Loucy (cell line): ENCODE measurements around the gene AK3.

Experiments
- H2AFZ ChIP-seq: fragments of 200-600 bp; sonication (generic); 2 replicates; pipeline ENCODE4 v1.6.0; 2016; ENCODE audit warnings: antibody characterized with exemption, mild to moderate bottlenecking, low read length, moderate library complexity
- H3F3A ChIP-seq: fragments of 200-600 bp; 2 replicates; pipeline ENCODE4 v1.6.0; 2016; ENCODE audit warnings: antibody characterized with exemption, low read depth, mild to moderate bottlenecking
- H3K27me3 ChIP-seq: fragments of 200-600 bp; sonication (generic); 2 replicates; pipeline ENCODE4 v1.6.1; 2014; ENCODE audit warnings: low read length, mild to moderate bottlenecking; ENCODE audit not compliant: insufficient read depth, poor library complexity, severe bottlenecking
- H3K36me3 ChIP-seq: fragments of 200-600 bp; sonication (generic); 2 replicates; pipeline ENCODE4 v1.6.1; 2016; ENCODE audit warnings: low read length; ENCODE audit not compliant: insufficient read depth
- H3K4me1 ChIP-seq: fragments of 200-600 bp; sonication (generic); 2 replicates; pipeline ENCODE4 v1.5.1; 2014; ENCODE audit warnings: low read length, mild to moderate bottlenecking; ENCODE audit not compliant: insufficient read depth, poor library complexity, severe bottlenecking
- H3K4me2 ChIP-seq: fragments of 200-600 bp; sonication (generic); 2 replicates; pipeline ENCODE4 v1.6.0; 2014; ENCODE audit warnings: antibody characterized with exemption, low read length, low read depth, mild to moderate bottlenecking; ENCODE audit not compliant: poor library complexity, severe bottlenecking
- H3K4me3 ChIP-seq: fragments of 200-600 bp; sonication (generic); 2 replicates; pipeline ENCODE4 v1.5.1; 2014; ENCODE audit warnings: low read length, mild to moderate bottlenecking, mixed read lengths; ENCODE audit not compliant: poor library complexity, severe bottlenecking
- H3K79me2 ChIP-seq: fragments of 200-600 bp; sonication (generic); 2 replicates; pipeline ENCODE4 v1.6.1; 2014; ENCODE audit warnings: low read length; ENCODE audit not compliant: insufficient read depth
- H3K9ac ChIP-seq: fragments of 200-600 bp; sonication (generic); 2 replicates; pipeline ENCODE4 v1.6.0; 2014; ENCODE audit warnings: mild to moderate bottlenecking, low read depth, low read length, moderate library complexity; ENCODE audit not compliant: poor library complexity, severe bottlenecking
- H3K9me2 ChIP-seq: fragments of 200-600 bp; sonication (generic); replicated peaks from 2 replicates; pipeline ENCODE4 v1.6.1; 2016; ENCODE audit warnings: low read depth, low read length, mixed read lengths
- H3K9me3 ChIP-seq: fragments of 200-600 bp; sonication (generic); 2 replicates; pipeline ENCODE4 v1.6.1; 2014; ENCODE audit warnings: mild to moderate bottlenecking, antibody characterized with exemption, low read length, low read depth; ENCODE audit not compliant: insufficient read depth
- H4K20me1 ChIP-seq: fragments of 200-600 bp; sonication (generic); 2 replicates; pipeline ENCODE4 v1.6.0; 2014; ENCODE audit warnings: antibody characterized with exemption, low read length, mild to moderate bottlenecking; ENCODE audit not compliant: insufficient read depth, poor library complexity, severe bottlenecking
- EZH2phosphoT487 ChIP-seq: fragments of 200-600 bp; IDR thresholded peaks from 2 replicates; pipeline ENCODE4 v1.6.1; 2018; ENCODE audit warnings: antibody characterized with exemption, mild to moderate bottlenecking, moderate library complexity, borderline replicate concordance
- TF ChIP-seq, protein P1 (sequence below): fragments of 200-600 bp; sonication (generic); conservative IDR thresholded peaks from 2 replicates; pipeline ENCODE4 v1.5.1; 2014; ENCODE audit warnings: mild to moderate bottlenecking, antibody characterized with exemption, low read length

The AK3 gene

DNA sequence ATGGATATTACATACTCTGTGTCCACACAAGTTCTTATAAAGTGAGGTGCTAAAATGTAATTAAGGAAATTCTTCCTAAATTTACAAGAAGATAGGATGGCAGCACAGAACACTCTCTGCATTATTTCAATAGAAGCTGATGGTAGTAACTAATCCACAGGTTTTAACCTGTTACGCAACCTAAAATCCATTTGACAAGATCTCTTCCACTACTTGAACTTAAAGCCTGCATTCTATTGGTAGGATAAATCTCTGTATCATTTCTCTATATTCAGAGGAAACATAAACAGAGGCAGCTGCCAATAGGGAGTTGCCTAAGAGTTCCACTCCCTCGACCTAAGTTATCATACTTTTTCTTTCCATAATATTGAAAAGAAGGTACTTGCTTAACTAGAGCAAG, 40.1 kb downstream of the AK3 start:
- Histone ChIP-seq H3K4me3 (no peak overlapping the region), H4K20me1 (no peaks in the 10 kb centered on the region), H3K79me2 (no peaks in the 10 kb centered on the region), H3K36me3 (peaks cover 64% of the 10 kb centered on the region), H3K27me3 (no peaks in the 10 kb centered on the region), H3K4me2 (no peak overlapping the region), H2AFZ (no peak overlapping the region), H3K9ac (no peak overlapping the region), H3F3A (no peaks in the 10 kb centered on the region), H3K9me3 (no peaks in the 10 kb centered on the region), H3K9me2 (no peaks in the 10 kb centered on the region), H3K4me1 (peaks cover 4% of the 10 kb centered on the region)
- TF ChIP-seq, protein P1, sequence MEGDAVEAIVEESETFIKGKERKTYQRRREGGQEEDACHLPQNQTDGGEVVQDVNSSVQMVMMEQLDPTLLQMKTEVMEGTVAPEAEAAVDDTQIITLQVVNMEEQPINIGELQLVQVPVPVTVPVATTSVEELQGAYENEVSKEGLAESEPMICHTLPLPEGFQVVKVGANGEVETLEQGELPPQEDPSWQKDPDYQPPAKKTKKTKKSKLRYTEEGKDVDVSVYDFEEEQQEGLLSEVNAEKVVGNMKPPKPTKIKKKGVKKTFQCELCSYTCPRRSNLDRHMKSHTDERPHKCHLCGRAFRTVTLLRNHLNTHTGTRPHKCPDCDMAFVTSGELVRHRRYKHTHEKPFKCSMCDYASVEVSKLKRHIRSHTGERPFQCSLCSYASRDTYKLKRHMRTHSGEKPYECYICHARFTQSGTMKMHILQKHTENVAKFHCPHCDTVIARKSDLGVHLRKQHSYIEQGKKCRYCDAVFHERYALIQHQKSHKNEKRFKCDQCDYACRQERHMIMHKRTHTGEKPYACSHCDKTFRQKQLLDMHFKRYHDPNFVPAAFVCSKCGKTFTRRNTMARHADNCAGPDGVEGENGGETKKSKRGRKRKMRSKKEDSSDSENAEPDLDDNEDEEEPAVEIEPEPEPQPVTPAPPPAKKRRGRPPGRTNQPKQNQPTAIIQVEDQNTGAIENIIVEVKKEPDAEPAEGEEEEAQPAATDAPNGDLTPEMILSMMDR = no peak
- no peak for TF ChIP-seq EZH2phosphoT487

DNA sequence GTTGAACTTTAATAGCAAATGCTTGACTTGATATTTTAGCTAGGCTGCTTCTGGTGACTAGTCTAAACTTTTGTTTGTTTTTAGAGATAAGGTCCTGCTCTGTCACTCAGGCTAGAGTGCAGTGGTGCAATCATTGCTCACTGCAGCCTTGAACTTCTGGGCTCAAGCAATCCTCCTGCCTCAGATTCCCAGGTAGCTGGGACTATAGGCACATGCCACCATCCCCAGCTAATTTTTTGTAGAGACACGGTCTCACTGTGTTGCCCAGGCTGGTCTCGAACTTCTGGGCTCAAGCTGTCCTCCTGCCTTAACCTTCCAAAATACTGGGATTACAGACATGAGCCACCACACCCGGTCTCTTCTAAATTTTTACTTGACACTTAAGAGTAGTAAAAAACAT, 40.9 kb downstream of the AK3 start:
- H2AFZ ChIP-seq = no peak overlapping the region
- H3K9me3 ChIP-seq = no peaks in the 10 kb centered on the region
- no peaks in the 10 kb centered on the region for H3K9me2 ChIP-seq
- no peak overlapping the region for H3K4me2 ChIP-seq
- H3K36me3 ChIP-seq = peaks cover 60% of the 10 kb centered on the region
- H3K27me3 ChIP-seq = no peaks in the 10 kb centered on the region
- peaks cover 4% of the 10 kb centered on the region; the same call in 1 of the 2 replicates for H3K79me2 ChIP-seq
- H3K4me1 ChIP-seq = peaks cover 4% of the 10 kb centered on the region
- no peaks in the 10 kb centered on the region for H3F3A ChIP-seq
- no peaks in the 10 kb centered on the region for H4K20me1 ChIP-seq
- no peak overlapping the region for H3K9ac ChIP-seq
- no peak overlapping the region for H3K4me3 ChIP-seq
- no peak for TF ChIP-seq EZH2phosphoT487
- TF ChIP-seq, protein P1 = no peak

DNA sequence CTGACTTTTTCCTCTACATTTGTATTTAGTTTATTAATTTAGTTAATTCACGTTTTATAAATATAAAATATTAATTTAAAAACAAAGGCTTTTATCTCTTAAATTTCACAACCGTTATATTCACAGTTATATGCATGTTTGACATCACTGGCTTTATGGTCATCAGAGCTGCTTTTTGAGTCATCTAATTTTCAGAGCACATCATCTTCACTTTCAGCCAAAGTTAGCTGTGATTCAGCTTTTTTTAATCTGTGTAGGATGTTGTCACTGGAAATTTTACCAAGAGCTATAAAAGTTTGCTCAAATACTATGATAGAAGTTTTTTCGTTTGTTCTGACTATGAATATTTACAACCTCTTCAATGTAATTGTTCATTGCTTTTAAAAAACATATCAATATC, 49.2 kb downstream of the AK3 start:
- H3K9ac ChIP-seq = no peak overlapping the region
- H3K36me3 ChIP-seq = peaks cover 10% of the 10 kb centered on the region; the same call in 1 of the 2 replicates
- H3K9me3 ChIP-seq = no peaks in the 10 kb centered on the region
- H3K4me2 ChIP-seq = no peak overlapping the region
- H3K4me3 ChIP-seq = no peak overlapping the region
- H3K4me1 ChIP-seq = no peaks in the 10 kb centered on the region
- H3K27me3 ChIP-seq = no peaks in the 10 kb centered on the region
- H3K79me2 ChIP-seq = peaks cover 10% of the 10 kb centered on the region; the same call in 1 of the 2 replicates
- H2AFZ ChIP-seq = no peak overlapping the region
- no peaks in the 10 kb centered on the region for H3K9me2 ChIP-seq
- TF ChIP-seq EZH2phosphoT487 = no peak
- TF ChIP-seq, protein P1 = no peak
- H3F3A ChIP-seq = no peaks in the 10 kb centered on the region
- H4K20me1 ChIP-seq = no peaks in the 10 kb centered on the region
